Suprapubic skin (tissue), 4 donors: ENCODE data around the gene AKR7A2. TPM values are rescaled to one million over a fixed set of nuclear protein-coding genes. Genes with fewer than 3 reads are reported as not detected.

Experiments
- DNase-seq, 2 donors: peaks; one replicate each; pipeline ENCODE4 v3.0.0-alpha.2; 2019; ENCODE audit warnings: low spot score in 2 of 2
- H3K27ac ChIP-seq: fragments of 200-600 bp; sonication (generic); one replicate; pipeline ENCODE4 v1.5.1; 2019
- H3K27me3 ChIP-seq: fragments of 200-600 bp; sonication (generic); one replicate; pipeline ENCODE4 v1.5.1; 2019
- H3K36me3 ChIP-seq: fragments of 200-600 bp; sonication (generic); one replicate; pipeline ENCODE4 v1.5.1; 2019
- H3K4me1 ChIP-seq: fragments of 200-600 bp; sonication (generic); one replicate; pipeline ENCODE4 v1.5.1; 2019
- H3K4me3 ChIP-seq: fragments of 200-600 bp; sonication (generic); one replicate; pipeline ENCODE4 v1.5.1; 2019; ENCODE audit warnings: mild to moderate bottlenecking
- H3K9me3 ChIP-seq: fragments of 200-600 bp; sonication (generic); one replicate; pipeline ENCODE4 v1.5.1; 2019
- CTCF ChIP-seq, 2 donors: fragments of 200-600 bp in 1 of 2; fragments of 450-650 bp in 1 of 2; sonication (generic) in 1 of 2; IDR thresholded peaks; one replicate each; pipeline ENCODE4 v1.5.1; 2016 to 2019; ENCODE audit warnings: antibody characterized with exemption in 2 of 2, mild to moderate bottlenecking in 1 of 2, moderate library complexity in 1 of 2
- EP300 ChIP-seq: sonication (generic); formaldehyde crosslinking; IDR thresholded peaks from one replicate; pipeline ENCODE4 v1.6.1; 2017; ENCODE audit warnings: antibody characterized with exemption
- POLR2A ChIP-seq, 2 donors: fragments of 450-650 bp; IDR thresholded peaks; one replicate each; pipeline ENCODE4 v1.6.1; 2017; ENCODE audit warnings: antibody characterized with exemption in 2 of 2, mild to moderate bottlenecking in 2 of 2, moderate library complexity in 2 of 2
- POLR2AphosphoS5 ChIP-seq, 3 donors: sonication (generic); formaldehyde crosslinking; IDR thresholded peaks; one replicate each; pipeline ENCODE4 v1.6.1; 2017; ENCODE audit warnings: antibody characterized with exemption in 3 of 3
- WGBS: methylation state at CpG from one replicate; pipeline ENCODE4 v1.1.5; 2018; 5-methylcytosine and 5-hydroxymethylcytosine counted together
- total RNA-seq, 4 donors: library from RNA; depleted of rRNA; stranded (reverse); fragments of >200 nt; gene quantifications; one replicate each; pipeline ENCODE4 v1.1.0, GENCODE V29; 2016

The AKR7A2 gene
- total RNA-seq, 4 donors from 2014 or later = 64.8 to 95.6 (median 69.4) TPM

GRCh38 chr1:19352839-19353238 lies 40.9 kb upstream of the AKR7A2 start:
- Histone ChIP-seq H3K36me3 (peaks cover 82% of the 10 kb centered on the region), H3K4me3 (no peak overlapping the region), H3K27ac (peak overlapping the region; percentile 25), H3K27me3 (no peaks in the 10 kb centered on the region), H3K4me1 (peaks cover 17% of the 10 kb centered on the region), H3K9me3 (no peaks in the 10 kb centered on the region)
- WGBS = 83% methylated on average over 10 of the region's 14 CpGs
- DNase-seq = no peak
- TF ChIP-seq CTCF (IDR thresholded peaks at IDR 0.05) (no peak), POLR2AphosphoS5 (IDR thresholded peaks at IDR 0.05) (no peak), EP300 (no peak), POLR2A (IDR thresholded peaks at IDR 0.05) (no peak)

DNA sequence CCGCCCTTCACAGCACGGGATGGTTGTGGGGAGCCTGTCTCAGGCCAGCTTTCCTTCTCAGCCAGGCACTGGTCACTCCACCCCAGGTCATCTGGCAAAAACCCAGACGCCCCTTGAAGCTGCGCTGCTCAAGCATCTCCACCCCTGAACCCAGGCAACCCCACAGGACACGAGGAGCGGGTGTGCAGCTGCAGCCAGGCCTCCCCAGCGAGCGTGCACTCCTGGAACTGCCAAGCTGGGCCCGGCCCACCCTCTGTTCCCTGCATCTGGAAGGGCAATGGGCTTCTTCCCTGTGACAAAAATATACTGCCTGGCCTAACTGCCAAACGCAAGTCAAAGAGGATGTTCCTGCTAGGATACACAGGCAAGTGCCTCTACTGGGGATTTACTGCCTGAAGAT lies 39.9 kb upstream of the AKR7A2 start:
- TF ChIP-seq CTCF (IDR thresholded peaks at IDR 0.05) (no peak), POLR2AphosphoS5 (IDR thresholded peaks at IDR 0.05) (no peak), POLR2A (IDR thresholded peaks at IDR 0.05) (no peak), EP300 (no peak)
- no peaks in the 10 kb centered on the region for H3K27me3 ChIP-seq
- no peaks in the 10 kb centered on the region for H3K9me3 ChIP-seq
- H3K4me1 ChIP-seq = peaks cover 22% of the 10 kb centered on the region
- DNase-seq = no peak
- no peak overlapping the region for H3K27ac ChIP-seq
- 78% methylated on average over 10 of the region's 10 CpGs for WGBS
- H3K4me3 ChIP-seq = no peak overlapping the region
- peaks cover 76% of the 10 kb centered on the region for H3K36me3 ChIP-seq

- no peak for TF ChIP-seq POLR2A (IDR thresholded peaks at IDR 0.05)
- WGBS = 98% methylated on average over 5 of the region's 5 CpGs
- Histone ChIP-seq H3K27ac (no peak overlapping the region), H3K36me3 (peaks cover 66% of the 10 kb centered on the region), H3K4me1 (peaks cover 23% of the 10 kb centered on the region), H3K4me3 (no peak overlapping the region), H3K27me3 (no peaks in the 10 kb centered on the region), H3K9me3 (no peaks in the 10 kb centered on the region)
- no peak for DNase-seq
Observed at GRCh38 chr1:19350566-19350965, 38.6 kb upstream of the AKR7A2 start.

GRCh38 chr1:19349999-19350398 lies 38.1 kb upstream of the AKR7A2 start:
- TF ChIP-seq EP300 (no peak), POLR2AphosphoS5 (IDR thresholded peaks at IDR 0.05) (no peak), POLR2A (IDR thresholded peaks at IDR 0.05) (no peak), CTCF (IDR thresholded peaks at IDR 0.05) (no peak)
- Histone ChIP-seq H3K27ac (no peak overlapping the region), H3K4me3 (no peak overlapping the region), H3K9me3 (no peaks in the 10 kb centered on the region), H3K4me1 (peaks cover 29% of the 10 kb centered on the region), H3K27me3 (no peaks in the 10 kb centered on the region), H3K36me3 (peaks cover 66% of the 10 kb centered on the region)
- 85% methylated on average over 16 of the region's 17 CpGs for WGBS
- no peak for DNase-seq

DNA sequence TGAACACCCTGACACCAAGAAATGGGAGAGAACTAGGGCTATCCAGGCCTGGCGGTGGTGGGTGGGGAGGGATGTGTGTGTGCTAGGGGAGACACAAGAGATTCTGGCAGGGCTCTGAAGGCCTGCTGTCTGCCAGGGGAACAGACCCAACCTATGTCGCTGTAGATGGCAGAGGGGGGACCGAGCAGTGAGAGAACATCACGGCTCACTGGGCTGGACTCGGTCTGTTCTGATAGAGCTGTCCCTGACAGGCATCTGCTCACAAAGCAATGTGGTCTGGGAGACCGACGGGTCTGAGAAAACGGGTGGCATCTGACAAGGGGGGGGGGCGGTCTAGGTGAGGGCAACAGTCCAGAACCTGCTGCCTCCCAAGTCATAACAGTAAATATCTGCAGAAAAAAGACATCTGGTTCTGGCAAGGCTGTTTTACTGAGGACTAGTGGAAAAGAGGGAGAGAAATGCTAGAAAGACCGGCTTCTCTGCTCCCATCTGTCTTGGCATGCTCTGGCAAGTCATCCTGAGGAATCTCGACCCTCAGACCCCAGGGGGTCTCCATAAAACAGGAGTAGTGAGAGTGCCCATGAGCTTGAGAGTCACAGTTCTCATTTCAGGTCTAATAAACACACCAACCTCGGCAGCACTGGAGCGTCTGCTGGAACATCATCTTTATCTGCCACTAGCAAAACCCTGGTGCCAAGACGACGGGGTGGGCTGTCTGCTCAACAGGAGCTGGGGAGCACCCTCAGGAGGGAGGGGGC lies 36.7 kb upstream of the AKR7A2 start:
- 72% methylated on average over 14 of the region's 15 CpGs for WGBS

More for the DNA sequence above, 36.7 kb upstream of the AKR7A2 start:
- no peak for DNase-seq
- H3K27me3 ChIP-seq = no peaks in the 10 kb centered on the region
- H3K27ac ChIP-seq = no peak overlapping the region
- H3K36me3 ChIP-seq = peaks cover 61% of the 10 kb centered on the region
- no peak overlapping the region for H3K4me3 ChIP-seq
- H3K4me1 ChIP-seq = peaks cover 35% of the 10 kb centered on the region
- H3K9me3 ChIP-seq = no peaks in the 10 kb centered on the region
- no peak for TF ChIP-seq CTCF (IDR thresholded peaks at IDR 0.05)
- TF ChIP-seq POLR2A (IDR thresholded peaks at IDR 0.05) = no peak
- no peak for TF ChIP-seq POLR2AphosphoS5 (IDR thresholded peaks at IDR 0.05)
- TF ChIP-seq EP300 = no peak
